ENCODE data around the gene ARMH1.

- TF ChIP-seq, protein P1, sequence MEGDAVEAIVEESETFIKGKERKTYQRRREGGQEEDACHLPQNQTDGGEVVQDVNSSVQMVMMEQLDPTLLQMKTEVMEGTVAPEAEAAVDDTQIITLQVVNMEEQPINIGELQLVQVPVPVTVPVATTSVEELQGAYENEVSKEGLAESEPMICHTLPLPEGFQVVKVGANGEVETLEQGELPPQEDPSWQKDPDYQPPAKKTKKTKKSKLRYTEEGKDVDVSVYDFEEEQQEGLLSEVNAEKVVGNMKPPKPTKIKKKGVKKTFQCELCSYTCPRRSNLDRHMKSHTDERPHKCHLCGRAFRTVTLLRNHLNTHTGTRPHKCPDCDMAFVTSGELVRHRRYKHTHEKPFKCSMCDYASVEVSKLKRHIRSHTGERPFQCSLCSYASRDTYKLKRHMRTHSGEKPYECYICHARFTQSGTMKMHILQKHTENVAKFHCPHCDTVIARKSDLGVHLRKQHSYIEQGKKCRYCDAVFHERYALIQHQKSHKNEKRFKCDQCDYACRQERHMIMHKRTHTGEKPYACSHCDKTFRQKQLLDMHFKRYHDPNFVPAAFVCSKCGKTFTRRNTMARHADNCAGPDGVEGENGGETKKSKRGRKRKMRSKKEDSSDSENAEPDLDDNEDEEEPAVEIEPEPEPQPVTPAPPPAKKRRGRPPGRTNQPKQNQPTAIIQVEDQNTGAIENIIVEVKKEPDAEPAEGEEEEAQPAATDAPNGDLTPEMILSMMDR (IDR thresholded peaks at IDR 0.05; ENCODE audit: low read depth, low read length, poor library complexity, severe bottlenecking) = no peak
- TF ChIP-seq EZH2phosphoT487 (IDR thresholded peaks at IDR 0.05; ENCODE audit: borderline replicate concordance, low read length) = no peak
These were observed 33.1 kb upstream of the ARMH1 start for GRCh38 chr1:44641126-44642102.

Measured in DOHH2 (cell line).